ENCODE results near the gene MATN4.

The MATN4 gene

GRCh38 chr20:45313065-45313695 is 5.1 kb upstream of the MATN4 start:
- no peak for DNase-seq

GRCh38 chr20:45312241-45312640 is 4.1 kb upstream of the MATN4 start:
- no peak for DNase-seq

- no peak for DNase-seq
These were observed 3.6 kb upstream of the MATN4 start for GRCh38 chr20:45311589-45312211.

DNA sequence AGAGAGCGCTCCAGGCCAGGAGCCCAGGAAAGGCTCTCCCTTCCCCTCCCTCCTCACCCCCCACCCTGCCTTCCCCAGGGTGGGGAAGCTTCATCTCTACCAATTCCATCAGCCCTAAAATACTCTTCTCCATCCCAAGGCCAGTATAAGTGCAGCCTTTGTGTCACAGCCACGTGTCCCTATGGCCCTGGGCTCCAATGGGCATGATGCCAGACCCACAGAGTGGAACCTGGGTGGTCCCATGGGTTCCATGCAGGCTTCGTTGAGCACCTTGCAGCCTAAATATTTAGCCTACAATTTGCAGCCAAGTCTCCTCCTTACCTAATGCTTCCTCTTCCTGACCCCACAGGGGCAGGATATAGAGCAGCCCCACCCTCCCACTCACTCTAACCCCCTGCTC is 976 bp upstream of the MATN4 start:
- DNase-seq, result no peak

GRCh38 chr20:45307076-45307640 is 941 bp downstream of the MATN4 start:
- DNase-seq, result no peak

GRCh38 chr20:45306431-45306982 is 1.6 kb downstream of the MATN4 start, which contains the start of gene RBPJL:
TSS of gene RBPJL (plus strand) at chr20:45306840. CDS start at chr20:45306923, 83 bp downstream.
- no peak for DNase-seq

DNA sequence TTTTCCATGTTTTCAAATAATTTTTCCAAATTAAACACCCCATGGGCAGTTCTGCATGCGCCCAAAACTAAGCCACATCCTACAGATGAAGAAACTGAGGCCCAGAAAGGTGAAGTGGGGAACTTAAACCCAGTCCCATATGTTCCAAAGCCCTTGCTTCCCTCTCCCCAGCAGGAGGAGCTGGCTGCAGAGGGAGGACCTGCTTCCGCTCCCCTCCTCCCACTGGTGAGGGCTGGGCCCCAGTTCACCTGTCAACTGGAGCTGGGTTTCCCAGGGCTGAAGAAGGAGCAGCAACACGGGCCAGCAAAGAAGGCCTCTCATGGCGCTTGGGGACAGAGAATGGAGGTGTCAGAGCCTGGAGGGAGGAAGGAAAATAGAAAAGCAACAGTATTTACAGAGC is 2.8 kb downstream of the MATN4 start:
- no peak for DNase-seq

DNA sequence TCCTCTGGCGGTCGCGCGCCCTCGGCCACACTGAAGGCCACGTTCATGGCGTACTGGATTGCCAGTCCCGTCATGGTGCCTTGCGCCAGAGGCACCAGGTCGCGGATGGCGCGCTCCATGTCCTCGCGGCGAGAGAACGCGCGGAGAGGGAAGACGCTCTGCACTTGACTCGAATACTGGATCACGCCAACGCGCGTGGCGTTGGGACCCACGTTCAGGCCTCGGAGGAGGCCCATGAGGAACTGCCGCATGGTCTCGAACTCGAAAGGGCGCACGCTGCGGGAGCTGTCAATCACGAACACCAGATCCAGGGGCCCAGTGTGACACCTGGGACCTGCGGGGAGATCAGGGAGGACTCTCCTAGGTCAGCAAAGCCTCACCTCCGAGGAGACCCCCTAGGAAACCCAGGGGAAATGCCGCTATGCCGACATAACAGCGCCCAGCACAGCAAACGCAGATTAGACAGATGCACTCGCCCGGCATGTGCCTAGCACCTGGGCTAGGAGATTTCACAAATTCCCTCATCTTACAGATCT is 3.6 kb downstream of the MATN4 start:
- DNase-seq, result no peak

DNA sequence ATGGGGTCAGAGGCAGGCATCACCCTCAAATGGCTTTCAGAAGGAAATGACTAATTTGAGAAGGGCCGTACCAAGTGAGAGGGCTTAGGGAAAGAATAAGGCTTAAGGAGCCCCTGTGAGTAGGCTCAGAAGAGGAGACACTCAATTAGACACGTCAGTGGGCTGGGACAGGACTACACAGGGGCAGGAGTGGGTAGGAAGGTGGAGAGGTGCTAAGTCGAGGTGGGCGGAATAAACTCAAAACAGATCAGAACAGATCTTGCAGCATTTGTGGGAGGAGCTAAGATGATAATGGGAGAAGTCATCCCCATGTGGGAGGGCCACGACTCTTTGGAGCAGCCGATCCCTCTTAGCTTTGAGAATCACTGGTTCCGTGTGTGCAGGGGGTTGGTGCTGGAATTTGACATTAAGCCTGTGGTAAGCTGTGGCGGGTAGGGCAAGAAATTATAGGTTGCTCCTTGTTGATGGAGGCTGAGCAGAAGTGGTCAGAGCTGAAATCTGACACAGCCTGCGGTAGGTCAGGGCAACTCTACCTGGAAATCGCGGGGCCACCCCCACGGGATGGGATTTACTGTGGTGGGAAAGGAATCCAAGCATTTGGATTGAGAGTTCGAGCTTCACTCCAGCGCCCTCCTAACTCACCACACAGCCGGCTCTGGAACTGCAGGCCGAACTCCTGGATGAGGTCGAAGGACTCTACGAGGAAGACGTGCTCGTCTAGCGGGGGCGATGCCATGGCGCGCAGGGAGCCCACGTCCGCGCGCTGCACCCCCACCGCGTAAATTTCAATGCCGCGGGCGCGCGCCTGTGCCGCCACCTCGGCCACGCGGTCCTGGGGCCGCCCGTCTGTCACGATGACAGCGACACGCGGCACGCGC is 4.3 kb downstream of the MATN4 start:
- no peak for DNase-seq

DNA sequence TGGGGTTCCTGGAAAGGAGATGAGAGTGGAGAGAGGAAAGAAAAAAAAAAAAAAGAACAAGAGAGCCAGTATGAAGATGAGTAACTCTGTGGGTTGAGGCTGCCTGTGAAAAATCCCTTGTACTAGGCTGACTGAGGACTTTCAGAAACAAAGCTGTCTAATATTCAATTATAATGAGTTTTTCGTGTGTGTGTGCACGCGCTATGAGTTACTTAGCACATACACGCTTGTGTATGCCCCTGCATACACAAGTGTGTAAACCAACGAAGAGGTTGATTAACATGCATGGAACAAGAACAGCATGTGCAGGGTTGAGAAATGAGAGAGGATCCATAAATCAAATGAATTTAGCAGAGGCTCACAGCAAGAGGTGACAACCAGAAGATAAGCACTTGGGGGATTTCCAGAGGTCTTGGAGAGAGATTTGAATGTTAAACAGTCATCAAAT is 6.3 kb downstream of the MATN4 start:
- no peak for DNase-seq

DNA sequence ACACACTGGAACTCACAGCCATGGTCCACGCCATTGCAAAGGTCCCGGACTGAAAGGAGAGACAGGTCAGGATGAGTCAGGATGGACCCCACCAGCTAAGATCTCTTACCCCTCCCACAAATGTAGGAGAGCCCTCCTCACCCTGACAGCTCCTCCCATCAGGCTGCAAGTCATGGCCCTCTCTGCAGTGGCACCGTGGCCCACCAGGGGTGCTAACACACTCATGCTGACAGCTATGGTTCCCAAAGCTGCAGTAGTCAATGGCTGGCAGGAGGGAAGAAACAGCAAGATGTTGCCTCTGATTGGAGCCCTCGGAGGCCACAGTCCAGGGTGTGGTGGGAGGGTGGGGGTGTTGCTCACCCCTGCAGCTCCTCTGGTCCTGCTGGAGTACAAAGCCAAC is 7.1 kb downstream of the MATN4 start:
- no peak for DNase-seq

DNA sequence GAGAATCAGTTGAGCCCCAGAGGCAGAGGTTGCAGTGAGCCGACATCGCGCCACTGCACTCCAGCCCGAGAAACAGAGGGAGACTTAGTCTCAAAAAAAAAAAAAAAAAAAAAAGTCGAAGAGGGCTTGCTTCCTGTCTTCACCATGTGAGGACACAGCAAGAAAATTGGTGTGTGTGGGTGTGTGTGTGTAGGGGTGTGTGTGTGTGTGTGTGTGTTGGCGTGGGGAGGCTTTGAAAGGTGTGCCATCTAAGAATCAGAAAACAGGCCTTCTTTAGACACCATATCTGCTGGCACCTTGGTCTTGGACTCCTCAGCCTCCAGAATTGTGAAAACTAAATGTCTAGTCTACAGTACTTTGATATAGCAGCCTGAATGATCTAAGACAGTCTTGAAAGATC is 8.3 kb downstream of the MATN4 start:
- no peak for DNase-seq

GRCh38 chr20:45297786-45298497 is 10.2 kb downstream of the MATN4 start:
- DNase-seq, result no peak

DNA sequence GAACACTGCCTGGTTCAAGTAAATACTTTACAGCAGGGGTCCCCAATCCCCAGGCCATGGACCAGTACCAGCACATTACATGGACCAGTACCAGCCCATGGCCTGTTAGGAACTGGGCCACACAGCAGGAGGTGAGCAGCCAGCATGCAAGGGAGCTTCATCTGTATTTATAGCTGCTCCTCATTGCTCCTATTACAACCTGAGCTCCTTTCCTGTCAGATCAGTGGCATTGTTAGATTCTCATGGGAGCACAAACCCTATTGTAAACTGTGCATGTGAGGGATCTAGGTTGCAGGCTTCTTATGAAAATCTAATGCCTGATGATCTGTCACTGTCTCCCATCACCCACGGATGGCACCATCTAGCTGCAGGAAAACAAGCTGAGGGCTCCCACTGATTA is 13.4 kb downstream of the MATN4 start:
- no peak for DNase-seq

- DNase-seq, result no peak
These were observed 14.1 kb downstream of the MATN4 start for GRCh38 chr20:45294003-45294368.

DNA sequence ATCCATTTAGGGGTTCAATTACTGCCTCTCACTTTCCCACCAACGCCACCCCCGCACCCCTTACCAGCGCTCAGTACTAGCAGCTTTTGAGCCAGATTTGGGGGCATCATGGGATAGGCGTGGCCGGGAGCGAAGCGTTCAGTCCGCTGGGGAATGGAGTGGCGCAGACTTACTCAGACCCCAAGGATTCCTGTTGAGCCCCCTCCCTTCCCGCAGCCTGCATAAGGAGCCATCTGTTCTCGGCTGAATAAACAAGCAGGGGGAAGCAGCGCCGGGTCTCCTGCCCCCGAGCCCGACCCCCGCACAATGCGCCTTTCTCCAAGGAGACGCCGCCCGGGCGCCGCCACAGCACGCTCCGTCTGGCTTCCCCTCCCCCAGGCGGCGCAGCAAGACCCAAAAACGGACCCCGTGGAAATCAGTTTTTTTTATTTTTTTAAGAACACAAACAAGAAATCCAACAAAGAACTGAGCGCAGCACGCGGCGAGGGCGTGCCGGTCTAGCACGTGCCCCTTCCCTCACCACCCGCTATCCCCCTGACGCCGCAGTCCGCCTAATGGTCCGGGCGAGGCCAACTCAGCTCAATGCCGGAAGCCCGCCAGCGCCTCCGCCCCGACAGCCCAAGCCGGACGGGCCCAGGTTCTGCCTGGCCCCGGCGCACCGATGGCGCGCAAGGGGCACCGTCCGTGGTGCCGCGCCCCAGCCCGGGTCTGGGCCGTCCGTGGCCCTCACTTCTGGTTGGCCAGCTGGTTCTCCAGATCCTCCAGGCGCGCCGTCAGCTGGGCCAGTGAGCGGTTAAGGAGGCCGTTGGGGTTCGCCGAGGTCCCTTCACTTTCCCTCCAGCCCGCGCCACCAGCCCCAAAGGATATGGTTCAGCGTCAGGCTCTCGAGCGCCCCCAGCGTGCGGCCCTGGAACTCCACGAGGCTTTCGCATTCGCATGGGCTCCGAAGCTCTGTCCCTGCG is 14.8 kb downstream of the MATN4 start:
- DNase-seq, result no peak

GRCh38 chr20:45292343-45292742 is 15.8 kb downstream of the MATN4 start:
- DNase-seq, result no peak

DNA sequence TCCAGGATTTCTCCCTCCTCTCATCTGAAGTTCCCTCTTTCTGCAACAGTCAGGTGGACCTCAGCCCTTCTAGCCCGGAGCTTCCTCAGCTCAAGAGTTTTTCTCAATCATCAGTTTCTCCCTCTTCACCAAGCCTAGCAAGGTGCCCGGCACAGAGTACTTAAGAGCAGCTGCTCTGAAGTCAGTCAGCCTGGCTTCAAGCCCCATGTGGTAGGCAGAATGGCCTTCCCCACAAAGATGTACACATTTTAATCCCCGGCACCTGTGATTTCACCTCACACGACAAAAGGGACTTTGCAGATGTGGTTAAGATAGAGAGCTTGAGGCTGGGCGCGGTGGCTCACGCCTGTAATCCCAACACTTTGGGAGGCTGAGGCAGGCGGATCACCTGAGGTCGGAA is 16.6 kb downstream of the MATN4 start:
- DNase-seq, result no peak

DNA sequence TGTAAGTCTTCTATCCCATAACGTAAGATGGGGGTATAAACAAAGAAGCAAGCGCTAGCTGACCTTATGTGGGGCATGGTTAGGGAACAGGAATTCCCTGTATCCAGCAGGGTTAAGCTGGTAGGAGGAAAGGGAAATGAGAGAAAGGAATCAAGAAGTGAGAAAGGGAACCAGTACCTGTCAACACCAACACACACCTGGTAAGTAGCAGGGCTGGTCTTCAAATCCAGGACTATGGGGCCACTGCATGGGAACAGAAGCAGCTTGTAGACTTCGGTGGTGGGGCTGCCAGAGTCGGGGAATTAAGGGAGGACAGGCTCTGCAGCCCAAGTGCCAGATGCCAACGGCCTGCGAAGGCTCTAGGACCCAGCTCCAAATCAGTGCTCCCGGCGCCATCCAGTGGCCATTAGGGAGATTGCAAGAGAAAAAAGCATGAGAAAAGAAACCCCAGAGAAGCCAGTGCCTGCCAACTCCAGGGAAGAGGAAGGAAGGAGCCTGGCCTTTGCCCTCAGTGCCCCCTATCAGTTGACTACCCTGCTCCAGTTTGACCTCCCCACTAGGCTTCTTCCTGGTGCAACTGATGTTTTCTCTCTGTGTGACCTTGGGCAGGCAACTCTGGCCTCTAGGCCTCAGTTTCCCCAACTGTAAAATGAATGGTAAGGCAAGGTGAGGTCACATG is 17.3 kb downstream of the MATN4 start:
- peak; percentile 78 to 85 for DNase-seq

DNA sequence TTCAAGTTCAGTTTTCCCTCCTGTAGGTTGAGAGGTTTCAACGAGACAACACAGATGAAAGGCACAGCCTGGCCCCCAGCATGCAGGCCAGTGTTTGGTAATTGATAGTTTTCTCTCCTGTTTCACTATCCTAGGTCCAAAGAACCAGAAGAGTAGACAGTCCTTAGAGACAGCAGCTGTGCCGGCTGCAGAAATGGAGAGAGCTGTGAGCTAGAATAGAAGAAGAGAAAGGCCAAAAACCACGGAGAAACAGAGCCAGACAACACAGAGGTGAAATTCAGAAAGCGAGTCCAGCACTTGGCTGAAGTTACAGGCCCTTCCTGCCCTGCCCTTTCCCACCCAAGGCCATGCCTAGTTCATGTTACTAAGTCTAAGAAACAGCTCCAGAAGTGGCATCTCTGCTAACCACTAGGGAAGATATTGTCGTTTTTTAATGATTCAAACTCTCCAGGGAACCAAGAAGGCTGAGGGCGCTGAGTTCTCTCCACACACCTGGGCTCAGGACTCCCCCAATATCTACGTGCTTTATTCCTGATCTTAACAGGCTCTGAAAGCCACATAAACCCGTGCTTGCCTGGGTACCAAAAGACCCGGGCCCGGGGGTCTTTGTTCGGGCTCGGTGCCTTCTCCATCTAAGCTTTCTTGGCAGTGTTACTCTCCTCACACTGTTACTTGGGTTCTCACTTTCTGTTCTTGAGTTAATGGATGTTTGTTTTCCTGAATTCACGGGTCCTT is 18.0 kb downstream of the MATN4 start:
- no peak for DNase-seq

All from AML-193 (cell line).